GM13977 (cell line): Measurements from ENCODE around the gene TCEA2.

Experiments
- DNase-seq: peaks from one replicate; pipeline ENCODE4 v3.0.0; 2012; ENCODE audit warnings: low spot score
- in situ Hi-C: fragments of 300-500 bp; cut with MboI; formaldehyde crosslinking; loops from one replicate; pipeline ENCODE4 v1.12.0; 2022; ENCODE audit warnings: low sequenced_read_pairs, low pct_unique_long_range_greater_than_20kb, mixed read lengths, inconsistent platforms; ENCODE audit not compliant: unreplicated experiment
- TF ChIP-seq, protein P1 (sequence below): IDR thresholded peaks from 2 replicates; pipeline ENCODE4 v1.5.1; 2012; ENCODE audit warnings: mild to moderate bottlenecking, control low read depth; ENCODE audit not compliant: insufficient read depth; ENCODE audit errors: extremely low read depth, missing control alignments

The TCEA2 gene

DNA sequence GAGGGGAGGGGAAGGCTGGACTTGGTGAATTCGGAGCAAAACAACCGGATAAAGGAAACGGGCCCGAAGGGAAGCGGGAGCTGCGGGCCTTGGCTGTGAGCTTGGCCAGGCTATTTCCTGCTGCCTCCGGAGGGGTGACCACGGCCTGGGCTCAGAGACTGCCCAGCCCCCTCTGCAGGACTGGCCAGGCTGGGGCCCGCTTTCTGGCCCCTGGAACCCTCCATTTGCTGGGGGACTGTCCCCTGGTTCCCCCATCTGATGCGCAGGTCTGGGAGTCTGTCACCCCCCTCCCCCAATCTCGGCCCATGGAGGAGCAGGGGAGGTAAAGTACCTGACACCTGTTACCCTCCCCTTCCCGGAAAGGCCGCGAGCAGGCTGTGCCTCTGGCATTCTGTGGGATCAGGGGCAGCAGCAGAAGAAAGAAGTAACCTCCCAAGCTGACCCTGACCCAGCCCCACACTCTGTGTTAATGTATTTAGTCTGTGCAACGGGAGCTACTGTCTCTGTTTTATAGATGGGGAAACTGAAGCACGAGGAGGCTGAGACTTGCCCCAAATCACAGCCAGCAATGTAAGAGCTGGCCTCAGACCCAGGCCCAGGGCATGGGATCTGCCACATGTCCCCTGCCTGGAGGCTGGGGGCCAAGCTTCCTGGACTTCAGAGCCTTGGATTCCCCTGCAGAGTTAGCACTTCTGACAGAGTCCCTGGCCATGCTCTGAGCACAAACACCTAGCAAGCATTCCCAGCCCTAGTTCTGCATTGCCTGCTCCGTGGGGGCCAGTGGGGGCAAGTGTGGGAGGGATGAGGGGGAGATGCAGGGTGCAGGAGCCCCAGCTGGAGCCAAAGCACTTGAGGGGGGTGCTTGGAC is 23.5 kb upstream of the TCEA2 start:
- DNase-seq, result no peak
- in situ Hi-C loops, result no loop called here
- TF ChIP-seq, protein P1, sequence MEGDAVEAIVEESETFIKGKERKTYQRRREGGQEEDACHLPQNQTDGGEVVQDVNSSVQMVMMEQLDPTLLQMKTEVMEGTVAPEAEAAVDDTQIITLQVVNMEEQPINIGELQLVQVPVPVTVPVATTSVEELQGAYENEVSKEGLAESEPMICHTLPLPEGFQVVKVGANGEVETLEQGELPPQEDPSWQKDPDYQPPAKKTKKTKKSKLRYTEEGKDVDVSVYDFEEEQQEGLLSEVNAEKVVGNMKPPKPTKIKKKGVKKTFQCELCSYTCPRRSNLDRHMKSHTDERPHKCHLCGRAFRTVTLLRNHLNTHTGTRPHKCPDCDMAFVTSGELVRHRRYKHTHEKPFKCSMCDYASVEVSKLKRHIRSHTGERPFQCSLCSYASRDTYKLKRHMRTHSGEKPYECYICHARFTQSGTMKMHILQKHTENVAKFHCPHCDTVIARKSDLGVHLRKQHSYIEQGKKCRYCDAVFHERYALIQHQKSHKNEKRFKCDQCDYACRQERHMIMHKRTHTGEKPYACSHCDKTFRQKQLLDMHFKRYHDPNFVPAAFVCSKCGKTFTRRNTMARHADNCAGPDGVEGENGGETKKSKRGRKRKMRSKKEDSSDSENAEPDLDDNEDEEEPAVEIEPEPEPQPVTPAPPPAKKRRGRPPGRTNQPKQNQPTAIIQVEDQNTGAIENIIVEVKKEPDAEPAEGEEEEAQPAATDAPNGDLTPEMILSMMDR, result no peak

GRCh38 chr20:64040231-64041039 is 22.6 kb upstream of the TCEA2 start:
- in situ Hi-C loops, result no loop called here
- no peak for DNase-seq
- TF ChIP-seq, protein P1, result no peak

GRCh38 chr20:64041040-64041780 is 21.8 kb upstream of the TCEA2 start:
- TF ChIP-seq, protein P1, result no peak
- DNase-seq, result no peak
- in situ Hi-C loops, result no loop called here

DNA sequence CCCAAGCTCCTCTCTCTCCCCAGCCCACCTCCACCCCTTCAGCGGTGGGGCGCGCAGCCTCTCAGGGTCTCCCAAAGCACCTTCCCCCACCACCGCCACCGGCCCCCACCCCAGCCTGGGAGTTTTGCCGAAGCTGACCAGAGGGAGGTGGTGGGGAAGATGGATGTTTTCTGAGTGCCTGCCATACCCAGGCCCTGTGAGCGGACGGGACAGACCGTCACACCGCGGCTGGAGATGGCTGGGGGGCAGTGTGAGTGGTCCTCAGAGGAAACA is 21.3 kb upstream of the TCEA2 start:
- TF ChIP-seq, protein P1, result no peak
- in situ Hi-C loops, result no loop called here
- DNase-seq, result no peak

DNA sequence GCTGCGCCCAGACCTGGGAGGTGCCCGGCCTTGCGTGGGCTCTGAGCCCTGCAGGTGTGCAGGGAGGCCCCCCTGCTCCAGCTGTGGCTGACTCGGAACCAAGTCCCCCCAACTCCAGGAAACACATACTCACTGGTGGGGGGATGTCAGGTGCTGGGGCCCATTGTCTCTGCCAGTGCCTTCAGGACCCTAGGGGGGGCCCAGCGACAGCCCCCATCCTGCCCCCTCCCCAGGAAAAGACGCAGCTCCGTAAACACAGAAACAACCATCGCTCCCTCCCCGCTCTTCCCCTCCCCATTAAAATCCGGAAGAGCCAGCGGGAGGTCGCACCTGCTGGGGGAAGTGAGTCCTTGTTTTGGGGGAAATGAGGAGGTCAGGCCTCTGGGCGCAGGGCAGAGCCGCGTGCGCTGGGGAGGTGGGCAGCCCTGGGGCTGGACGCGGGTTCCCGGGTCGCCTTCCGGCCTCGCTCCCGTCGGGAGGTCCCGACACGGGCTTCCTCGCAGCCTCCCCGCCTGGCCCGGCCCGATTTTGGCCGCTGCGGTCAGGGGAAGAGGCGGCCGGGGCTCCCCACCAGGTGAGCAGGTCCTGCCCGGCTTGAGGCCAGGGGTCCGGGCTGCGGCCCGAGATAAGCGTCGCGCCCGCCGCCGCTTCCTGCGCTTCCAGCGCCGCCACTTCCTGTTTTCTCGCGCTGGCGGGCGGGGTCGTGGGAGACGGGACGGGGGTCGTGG is 20.8 kb upstream of the TCEA2 start:
- TF ChIP-seq, protein P1, result no peak
- in situ Hi-C loops, result no loop called here
- DNase-seq, result peak; percentile 63

DNA sequence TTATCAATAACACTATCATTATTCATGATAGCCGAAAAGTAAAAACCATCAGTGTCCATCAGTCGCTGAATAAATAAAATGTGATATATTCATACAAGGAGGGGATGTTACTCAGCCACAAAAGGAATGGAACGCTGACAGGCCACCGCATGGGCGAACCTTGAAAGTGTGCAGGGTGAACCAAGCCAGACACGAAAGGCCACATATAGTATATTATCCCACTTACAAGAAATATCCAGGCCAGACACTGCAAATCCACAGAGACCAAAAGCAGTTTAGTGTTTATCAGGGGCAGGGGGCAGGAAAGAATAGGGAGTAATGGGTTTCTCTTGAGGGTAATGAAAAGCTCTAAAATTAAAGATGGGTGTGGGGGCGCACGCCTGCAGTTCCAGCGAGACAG is 19.2 kb upstream of the TCEA2 start:
- in situ Hi-C loops, result no loop called here
- no peak for DNase-seq
- TF ChIP-seq, protein P1, result no peak
